NT2/D1 (cell line): ENCODE results near the gene CATSPER3.

Experiments
- DNase-seq: peaks from one replicate; pipeline ENCODE4 v3.0.0-alpha.2; 2011; ENCODE audit warnings: low read depth, low spot score
- H3K27me3 ChIP-seq: 2 replicates; pipeline ENCODE4 v1.6.0; 2011; ENCODE audit warnings: mild to moderate bottlenecking; ENCODE audit not compliant: insufficient read length, insufficient read depth
- H3K36me3 ChIP-seq: 2 replicates; pipeline ENCODE4 v1.6.1; 2011; ENCODE audit warnings: mild to moderate bottlenecking, low read length, mixed read lengths; ENCODE audit not compliant: insufficient read depth, insufficient read length
- H3K4me1 ChIP-seq: 2 replicates; pipeline ENCODE4 v1.5.1; 2011; ENCODE audit not compliant: insufficient read depth, insufficient read length
- H3K4me3 ChIP-seq: 2 replicates; pipeline ENCODE4 v1.5.1; 2011; ENCODE audit warnings: low read depth; ENCODE audit not compliant: insufficient read length
- H3K9ac ChIP-seq: 2 replicates; pipeline ENCODE4 v1.6.0; 2011; ENCODE audit warnings: low read depth; ENCODE audit not compliant: insufficient read length
- H3K9me3 ChIP-seq: 2 replicates; pipeline ENCODE4 v1.5.1; 2011; ENCODE audit warnings: mild to moderate bottlenecking, low read length; ENCODE audit not compliant: insufficient read depth
- SUZ12 ChIP-seq: IDR thresholded peaks from 2 replicates; pipeline ENCODE4 v1.6.1; 2011; ENCODE audit not compliant: insufficient read length, insufficient read depth; ENCODE audit errors: extremely low read depth
- YY1 ChIP-seq: IDR thresholded peaks from 2 replicates; pipeline ENCODE4 v1.6.1; 2011; ENCODE audit not compliant: insufficient read length, insufficient read depth
- ZNF274 ChIP-seq: IDR thresholded peaks from 2 replicates; pipeline ENCODE4 v1.6.1; 2011; ENCODE audit warnings: mild to moderate bottlenecking, low read depth, low read length

CATSPER3 gene

GRCh38 chr5:135012033-135012588 lies 44.4 kb downstream of the CATSPER3 start:
- DNase-seq = no peak
- Histone ChIP-seq H3K36me3 (no peaks in the 10 kb centered on the region), H3K4me1 (no peaks in the 10 kb centered on the region), H3K27me3 (no peaks in the 10 kb centered on the region), H3K9ac (no peak overlapping the region), H3K4me3 (no peak overlapping the region), H3K9me3 (no peaks in the 10 kb centered on the region)
- TF ChIP-seq SUZ12 = no peak
- no peak for TF ChIP-seq YY1

GRCh38 chr5:135012951-135013391 lies 45.3 kb downstream of the CATSPER3 start:
- no peak for TF ChIP-seq YY1
- TF ChIP-seq ZNF274 = no peak
- no peak for TF ChIP-seq SUZ12
- Histone ChIP-seq H3K36me3 (no peaks in the 10 kb centered on the region), H3K27me3 (no peaks in the 10 kb centered on the region), H3K4me3 (no peak overlapping the region), H3K4me1 (no peaks in the 10 kb centered on the region), H3K9ac (no peak overlapping the region), H3K9me3 (no peaks in the 10 kb centered on the region)
- DNase-seq = no peak

- no peaks in the 10 kb centered on the region for H3K36me3 ChIP-seq
- DNase-seq = no peak
- no peak overlapping the region for H3K9ac ChIP-seq
- H3K4me3 ChIP-seq = no peak overlapping the region
- TF ChIP-seq ZNF274 (no peak), YY1 (no peak), SUZ12 (no peak)
- no peaks in the 10 kb centered on the region for H3K4me1 ChIP-seq
- no peaks in the 10 kb centered on the region for H3K9me3 ChIP-seq
- no peaks in the 10 kb centered on the region for H3K27me3 ChIP-seq
Measured at GRCh38 chr5:135013445-135013844, 45.7 kb downstream of the CATSPER3 start.

- DNase-seq = no peak
- Histone ChIP-seq H3K4me1 (no peaks in the 10 kb centered on the region), H3K9me3 (no peaks in the 10 kb centered on the region), H3K36me3 (no peaks in the 10 kb centered on the region), H3K27me3 (no peaks in the 10 kb centered on the region), H3K9ac (no peak overlapping the region), H3K4me3 (no peak overlapping the region)
- TF ChIP-seq ZNF274 (no peak), YY1 (no peak), SUZ12 (no peak)
Measured at GRCh38 chr5:135013947-135014570, 46.4 kb downstream of the CATSPER3 start.

GRCh38 chr5:135015942-135016341 lies 48.2 kb downstream of the CATSPER3 start:
- no peak for DNase-seq
- no peak overlapping the region for H3K4me3 ChIP-seq
- H3K27me3 ChIP-seq = no peaks in the 10 kb centered on the region
- H3K4me1 ChIP-seq = no peaks in the 10 kb centered on the region
- no peak for TF ChIP-seq SUZ12
- TF ChIP-seq YY1 = no peak
- no peak for TF ChIP-seq ZNF274
- no peaks in the 10 kb centered on the region for H3K9me3 ChIP-seq
- no peaks in the 10 kb centered on the region for H3K36me3 ChIP-seq
- no peak overlapping the region for H3K9ac ChIP-seq

GRCh38 chr5:135016861-135017290 lies 49.2 kb downstream of the CATSPER3 start:
- Histone ChIP-seq H3K4me1 (no peaks in the 10 kb centered on the region), H3K4me3 (no peak overlapping the region), H3K36me3 (no peaks in the 10 kb centered on the region), H3K9ac (no peak overlapping the region), H3K27me3 (no peaks in the 10 kb centered on the region), H3K9me3 (no peaks in the 10 kb centered on the region)
- DNase-seq = no peak
- TF ChIP-seq SUZ12 (no peak), YY1 (no peak), ZNF274 (no peak)

- no peak for DNase-seq
- Histone ChIP-seq H3K27me3 (no peaks in the 10 kb centered on the region), H3K36me3 (no peaks in the 10 kb centered on the region), H3K4me3 (no peak overlapping the region), H3K9ac (no peak overlapping the region), H3K4me1 (no peaks in the 10 kb centered on the region), H3K9me3 (no peaks in the 10 kb centered on the region)
- TF ChIP-seq SUZ12 (no peak), ZNF274 (no peak), YY1 (no peak)
Measured at GRCh38 chr5:135018457-135018856, 50.8 kb downstream of the CATSPER3 start.
